Lower leg skin (tissue), 4 donors: ENCODE measurements around the gene FOXD2. TPM values are rescaled to one million over a fixed set of nuclear protein-coding genes. Genes with fewer than 3 reads are reported as not detected.

Experiments
- DNase-seq, 2 donors: peaks; one replicate each; pipeline ENCODE4 v3.0.0-alpha.2; 2019; ENCODE audit warnings: low spot score in 2 of 2
- H3K4me3 ChIP-seq: fragments of 200-600 bp; sonication (generic); 2 replicates; pipeline ENCODE4 v1.5.1; 2017; ENCODE audit warnings: mild to moderate bottlenecking, low read depth; ENCODE audit not compliant: poor library complexity, severe bottlenecking
- CTCF ChIP-seq, 3 donors: fragments of 450-650 bp; IDR thresholded peaks; one replicate each; pipeline ENCODE4 v1.5.1; 2016; ENCODE audit warnings: antibody characterized with exemption in 3 of 3, mild to moderate bottlenecking in 3 of 3, moderate library complexity in 2 of 3
- POLR2A ChIP-seq, 2 donors: fragments of 450-650 bp; IDR thresholded peaks; one replicate each; pipeline ENCODE4 v1.6.1; 2016 to 2017; ENCODE audit warnings: antibody characterized with exemption in 2 of 2, mild to moderate bottlenecking in 1 of 2, moderate library complexity in 1 of 2
- WGBS, 2 donors: methylation state at CpG; one replicate each; pipeline ENCODE4 v1.1.5; 2018; 5-methylcytosine and 5-hydroxymethylcytosine counted together
- intact Hi-C: fragments of 100-400 bp; cut with DNase I; formaldehyde crosslinking; loops from one replicate; pipeline ENCODE4 v1.15.0; 2023; ENCODE audit warnings: low total_unique reads
- total RNA-seq, 4 donors: library from RNA; depleted of rRNA; stranded (reverse); fragments of >200 nt; gene quantifications; one replicate each; pipeline ENCODE4 v1.1.0, GENCODE V29; 2016

Gene FOXD2
- total RNA-seq, 4 donors from 2014 or later: 0.13 to 0.56 (median 0.45) TPM; not detected in 1

DNA sequence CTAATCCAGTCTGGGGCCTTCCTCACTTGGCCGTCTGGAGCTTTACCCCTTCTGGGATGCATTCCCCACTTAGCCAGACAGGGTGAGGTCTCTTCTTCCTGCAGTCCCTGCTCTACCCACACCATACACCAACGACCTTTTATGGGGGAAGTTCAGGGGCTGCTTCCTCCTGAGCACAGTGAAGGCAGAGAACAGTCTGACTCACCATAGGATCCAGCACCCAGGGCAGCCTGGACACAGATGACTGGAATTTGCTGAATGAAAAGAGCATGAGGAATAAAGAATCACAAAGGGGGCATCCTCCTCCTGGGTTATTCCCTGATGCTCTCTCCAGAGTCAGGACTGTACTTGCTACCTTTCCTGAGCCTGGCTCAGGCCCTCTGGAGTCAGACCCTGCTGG, 26.4 kb upstream of the FOXD2 start:
- intact Hi-C loops: no loop called here
- TF ChIP-seq CTCF (IDR thresholded peaks at IDR 0.05) (no peak), POLR2A (IDR thresholded peaks at IDR 0.05) (no peak)
- DNase-seq: no peak
- H3K4me3 ChIP-seq: no peak overlapping the region
- 43 to 67% methylated on average over 2 of the region's 2 CpGs for WGBS, 2 donors

DNA sequence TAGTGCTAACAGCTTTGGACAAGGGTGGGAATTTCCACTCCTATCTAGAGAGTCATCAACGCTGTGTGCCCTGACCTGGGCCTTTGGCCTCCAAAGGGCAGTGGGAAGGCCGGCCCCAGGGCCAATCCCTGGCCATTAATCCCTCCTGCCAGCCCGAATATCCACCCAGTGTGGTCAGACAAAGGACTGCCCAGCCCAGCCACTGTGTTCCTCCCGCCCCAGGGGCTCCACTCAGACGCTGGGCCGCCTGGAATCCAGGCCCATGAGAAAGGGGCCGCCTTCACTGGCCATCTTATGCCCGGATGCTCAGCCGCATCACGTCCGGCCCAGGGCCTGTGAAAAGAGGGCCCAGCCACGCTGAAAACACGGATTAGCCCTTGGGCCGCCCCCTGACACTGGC, 25.4 kb upstream of the FOXD2 start:
- TF ChIP-seq POLR2A (IDR thresholded peaks at IDR 0.05): no peak
- TF ChIP-seq CTCF (IDR thresholded peaks at IDR 0.05): no peak
- intact Hi-C loops: no loop called here
- DNase-seq: no peak
- H3K4me3 ChIP-seq: no peak overlapping the region
- 92 to 96% methylated on average over 13 to 14 of the region's 14 CpGs for WGBS, 2 donors

DNA sequence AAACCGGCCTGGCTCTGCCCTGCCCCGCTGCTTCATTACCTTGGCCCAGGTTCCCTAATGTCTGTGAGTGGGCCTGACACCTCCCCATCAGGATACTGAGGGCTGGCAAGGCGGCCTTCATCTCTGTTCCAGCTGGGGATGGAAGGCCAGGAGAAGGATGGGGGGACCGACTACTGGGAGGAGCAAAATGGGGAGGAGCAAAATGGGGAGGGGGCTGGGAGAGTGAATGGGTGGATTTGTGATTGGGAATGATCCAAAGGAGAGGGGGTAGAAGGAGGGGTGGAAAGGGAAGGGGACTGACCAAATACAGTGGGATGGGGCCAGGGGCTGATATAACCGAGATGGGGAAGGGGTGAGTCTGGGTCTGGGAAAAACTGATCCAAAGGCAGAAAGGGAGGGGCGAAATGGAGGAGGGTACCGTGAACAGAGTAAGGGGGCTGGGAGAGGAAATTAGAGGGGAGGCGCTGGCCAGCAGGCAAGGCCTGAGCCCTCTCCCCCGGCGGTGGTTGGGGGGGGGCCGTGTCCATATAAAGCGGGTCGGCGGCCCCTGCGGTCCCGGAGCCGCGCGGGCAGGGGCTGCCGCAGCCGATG, 22.0 kb upstream of the FOXD2 start, which contains the start of gene FOXE3:
TSS of gene FOXE3 (plus strand) at position 558 of the 591 bp plus-strand sequence. CDS start at position 589, 31 bp downstream.
- WGBS, 2 donors: 31 to 34% methylated on average over 20 to 21 of the region's 21 CpGs
- intact Hi-C loops: no loop called here
- H3K4me3 ChIP-seq: no peak within 1 kb of the TSS
- TF ChIP-seq CTCF (IDR thresholded peaks at IDR 0.05) (no peak), POLR2A (IDR thresholded peaks at IDR 0.05) (no peak)
- DNase-seq: no peak

DNA sequence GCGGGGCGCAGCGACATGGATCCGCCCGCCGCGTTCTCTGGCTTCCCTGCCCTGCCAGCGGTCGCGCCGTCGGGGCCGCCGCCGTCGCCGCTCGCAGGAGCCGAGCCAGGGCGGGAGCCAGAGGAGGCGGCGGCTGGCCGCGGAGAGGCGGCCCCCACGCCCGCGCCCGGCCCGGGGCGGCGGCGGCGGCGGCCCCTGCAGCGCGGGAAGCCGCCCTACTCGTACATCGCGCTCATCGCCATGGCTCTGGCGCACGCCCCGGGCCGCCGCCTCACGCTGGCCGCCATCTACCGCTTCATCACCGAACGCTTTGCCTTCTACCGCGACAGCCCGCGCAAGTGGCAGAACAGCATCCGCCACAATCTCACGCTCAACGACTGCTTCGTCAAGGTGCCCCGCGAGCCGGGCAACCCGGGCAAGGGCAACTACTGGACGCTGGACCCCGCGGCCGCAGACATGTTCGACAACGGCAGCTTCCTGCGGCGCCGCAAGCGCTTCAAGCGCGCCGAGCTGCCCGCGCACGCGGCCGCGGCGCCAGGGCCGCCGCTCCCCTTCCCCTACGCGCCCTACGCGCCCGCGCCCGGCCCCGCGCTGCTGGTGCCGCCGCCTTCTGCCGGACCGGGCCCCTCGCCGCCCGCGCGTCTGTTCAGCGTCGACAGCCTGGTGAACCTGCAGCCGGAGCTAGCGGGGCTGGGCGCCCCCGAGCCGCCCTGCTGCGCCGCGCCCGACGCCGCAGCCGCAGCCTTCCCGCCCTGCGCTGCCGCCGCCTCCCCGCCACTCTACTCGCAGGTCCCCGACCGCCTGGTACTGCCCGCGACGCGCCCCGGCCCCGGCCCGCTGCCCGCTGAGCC, 21.3 kb upstream of the FOXD2 start:
- no peak for DNase-seq
- WGBS, 2 donors: 2 to 5% methylated on average over 20 to 38 of the region's 134 CpGs
- intact Hi-C loops: no loop called here
- TF ChIP-seq POLR2A (IDR thresholded peaks at IDR 0.05) (no peak), CTCF (IDR thresholded peaks at IDR 0.05) (no peak)
- no peak overlapping the region for H3K4me3 ChIP-seq

- intact Hi-C loops: no loop called here
- H3K4me3 ChIP-seq: no peak overlapping the region
- DNase-seq: no peak
- WGBS, 2 donors: 34 to 56% methylated on average over 20 to 37 of the region's 39 CpGs
- TF ChIP-seq CTCF (IDR thresholded peaks at IDR 0.05): no peak
- TF ChIP-seq POLR2A (IDR thresholded peaks at IDR 0.05): no peak
These were observed 20.4 kb upstream of the FOXD2 start for GRCh38 chr1:47417170-47418044.
